ENCODE data around the gene RETN.
A peak's percentile ranks its signal among the peaks of the same experiment; 100 is the strongest.

Gene RETN

DNA sequence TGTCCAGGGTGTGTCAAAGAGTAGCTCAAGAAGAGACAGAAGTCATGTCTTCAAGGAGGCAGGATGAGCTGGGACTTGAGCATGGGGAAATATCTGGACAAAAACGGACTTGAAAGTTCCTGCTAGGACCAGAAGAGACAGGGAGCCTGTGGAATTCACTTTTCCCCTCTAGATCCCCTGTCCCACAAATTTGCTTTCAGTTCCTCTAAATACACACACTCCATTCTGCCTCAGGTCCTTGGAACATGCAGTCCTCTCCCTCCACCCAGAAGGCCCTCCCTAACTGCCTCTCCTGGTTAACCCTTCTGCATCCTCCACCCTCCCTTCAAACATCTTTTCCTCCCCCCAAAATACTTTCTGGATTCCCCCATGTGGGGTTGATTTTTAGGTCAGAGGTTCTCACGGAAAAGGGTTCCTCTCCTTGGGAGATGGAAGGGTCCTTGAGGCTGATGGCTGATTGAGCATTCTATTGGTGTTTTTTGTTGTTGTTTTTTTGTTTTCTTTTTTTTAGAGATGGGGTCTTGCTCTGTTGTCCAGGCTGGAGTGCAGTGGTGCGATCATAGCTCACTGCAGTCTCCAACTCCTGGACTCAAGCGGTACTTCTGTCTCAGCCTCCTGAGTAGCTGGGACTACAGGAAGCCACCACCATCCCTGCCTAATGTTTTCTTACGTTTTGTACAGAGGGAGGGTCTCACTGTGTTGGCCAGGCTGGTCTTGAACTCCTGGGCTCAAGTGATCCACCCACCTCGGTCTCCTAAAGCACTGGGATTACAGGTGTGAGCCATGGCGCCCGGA, 6.9 kb upstream of the RETN start:
- DNase-seq: no peak

DNA sequence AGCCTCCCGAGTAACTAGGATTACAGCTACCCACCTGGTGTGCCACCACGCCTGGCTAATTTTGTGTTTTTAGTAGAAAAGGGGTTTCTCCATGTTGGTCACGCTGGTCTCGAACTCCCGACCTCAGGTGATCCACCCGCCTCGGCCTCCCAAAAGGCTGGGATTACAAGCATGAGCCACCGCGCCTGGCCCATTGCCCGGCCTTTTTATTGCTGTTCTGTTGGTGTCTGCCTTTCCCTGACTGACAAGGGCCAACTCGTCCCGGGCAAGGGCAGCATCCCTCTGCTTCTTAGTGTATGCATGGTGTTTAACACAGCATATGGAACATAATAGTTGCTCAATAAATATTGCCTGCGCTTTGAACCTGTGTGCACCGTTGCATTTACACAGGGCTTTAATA, 6.2 kb upstream of the RETN start:
- DNase-seq: no peak

DNA sequence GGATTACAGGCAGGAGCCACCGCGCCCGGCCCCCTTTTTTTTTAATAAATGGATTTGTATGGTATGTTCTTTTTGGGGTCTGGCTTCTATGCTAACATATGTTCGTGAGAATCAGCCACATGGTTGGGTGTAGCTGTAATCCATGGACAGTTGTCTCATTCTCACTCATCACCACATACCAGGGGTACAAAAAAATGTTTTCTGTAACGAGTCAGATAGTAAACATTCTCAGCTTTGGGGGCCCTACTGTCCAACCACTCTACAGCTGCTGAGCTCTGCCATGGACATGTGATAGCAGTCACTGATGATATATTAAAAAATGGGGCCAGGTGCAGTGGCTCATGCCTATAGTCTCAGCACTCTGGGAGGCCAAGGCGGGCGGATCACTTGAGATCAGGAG, 5.1 kb upstream of the RETN start:
- DNase-seq: no peak

DNA sequence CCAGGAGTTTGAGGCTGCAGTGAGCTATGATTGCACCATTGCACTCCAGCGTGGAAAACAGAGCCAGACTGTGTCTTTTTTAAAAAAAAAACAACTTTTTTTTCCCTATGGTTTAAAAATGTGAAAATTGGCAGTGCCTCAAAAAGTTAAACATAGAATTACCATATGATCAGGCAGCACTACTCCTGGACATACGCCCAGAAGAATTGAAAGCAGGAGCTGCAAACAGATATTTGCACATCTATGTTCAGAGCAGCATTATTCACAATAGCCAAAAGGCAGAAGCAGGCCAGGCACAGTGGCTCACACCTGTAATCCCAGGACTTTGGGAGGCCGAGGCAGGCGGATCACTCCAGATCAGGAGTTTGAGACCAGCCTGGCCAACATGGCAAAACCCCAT, 3.8 kb upstream of the RETN start:
- DNase-seq: no peak

DNA sequence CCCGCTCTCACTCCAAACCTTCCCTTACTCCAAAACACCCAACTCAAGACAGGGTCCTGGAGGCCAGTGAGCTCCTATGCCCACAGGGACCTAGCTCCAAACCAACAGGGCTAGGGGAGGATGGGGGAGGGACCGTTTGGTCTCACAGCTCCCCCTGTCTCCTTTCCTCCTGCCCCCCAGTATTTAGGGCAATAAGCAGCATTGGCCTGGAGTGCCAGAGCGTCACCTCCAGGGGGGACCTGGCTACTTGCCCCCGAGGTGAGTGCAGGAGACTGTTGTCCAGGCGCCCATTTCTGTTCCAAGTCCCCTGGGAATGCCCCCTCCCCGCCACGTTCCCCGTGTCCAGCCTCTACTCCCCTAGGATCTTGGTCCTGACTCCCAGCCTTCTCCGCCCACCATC, 792 bp downstream of the RETN start:
- no peak for DNase-seq

DNA sequence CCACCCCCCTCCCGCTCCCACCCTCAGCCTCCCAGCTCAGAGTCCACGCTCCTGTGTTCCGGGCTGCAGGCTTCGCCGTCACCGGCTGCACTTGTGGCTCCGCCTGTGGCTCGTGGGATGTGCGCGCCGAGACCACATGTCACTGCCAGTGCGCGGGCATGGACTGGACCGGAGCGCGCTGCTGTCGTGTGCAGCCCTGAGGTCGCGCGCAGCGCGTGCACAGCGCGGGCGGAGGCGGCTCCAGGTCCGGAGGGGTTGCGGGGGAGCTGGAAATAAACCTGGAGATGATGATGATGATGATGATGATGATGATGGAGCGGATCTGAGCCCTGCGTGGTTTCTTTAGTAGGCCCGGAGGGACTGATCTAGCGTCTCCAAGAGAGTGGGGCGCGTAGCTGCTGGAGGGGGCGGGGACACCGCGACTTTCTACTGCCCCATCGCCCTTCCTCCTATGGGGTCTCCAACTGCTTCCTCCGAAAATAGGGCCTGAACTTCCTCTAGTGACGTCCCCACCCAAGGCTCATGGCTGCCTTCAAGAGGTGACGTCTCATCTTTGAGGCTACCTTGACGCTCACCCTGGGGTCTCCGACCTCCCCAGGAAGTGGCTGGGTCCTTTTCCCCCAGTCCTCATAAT, 1.4 kb downstream of the RETN start:
- DNase-seq: no peak

DNA sequence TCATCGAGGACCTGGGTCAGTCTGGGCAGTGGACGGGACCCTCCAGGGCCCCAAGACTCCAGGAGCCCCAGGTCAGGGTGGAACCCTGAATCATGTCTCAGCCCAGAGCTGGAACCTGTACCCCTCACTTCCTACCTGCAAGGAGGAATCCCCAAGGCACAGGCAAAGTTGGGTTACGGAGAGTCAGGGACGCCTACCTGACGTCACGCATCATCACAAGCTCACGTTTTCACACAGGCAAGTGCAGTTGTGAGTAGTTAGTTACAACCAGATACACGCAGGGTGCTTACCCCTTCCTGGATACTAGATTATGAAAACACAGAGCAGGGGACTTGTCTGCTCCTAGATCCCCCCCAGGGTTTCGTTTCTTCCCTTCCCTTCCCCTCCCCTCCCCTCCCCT, 1.9 kb downstream of the RETN start:
- no peak for DNase-seq

DNA sequence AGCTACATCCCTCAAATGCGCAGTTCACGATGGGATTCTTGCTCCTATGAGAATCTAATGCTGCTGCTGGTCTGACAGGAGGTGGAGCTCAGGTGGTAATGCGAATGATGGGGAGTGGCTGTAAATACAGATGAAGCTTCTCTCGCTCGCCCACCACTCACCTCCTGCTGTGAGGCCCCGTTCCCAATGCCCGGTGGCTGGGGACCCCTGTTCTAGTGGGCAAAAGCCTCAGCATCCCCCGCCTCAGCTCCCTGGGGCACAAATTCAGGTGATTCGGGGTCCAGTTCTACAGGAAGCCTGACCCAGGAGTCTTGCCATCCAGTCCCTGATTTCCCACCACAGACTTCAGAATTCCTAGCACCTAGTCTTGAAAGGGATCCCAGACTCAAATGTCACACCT, 3.7 kb downstream of the RETN start:
- DNase-seq: no peak

DNA sequence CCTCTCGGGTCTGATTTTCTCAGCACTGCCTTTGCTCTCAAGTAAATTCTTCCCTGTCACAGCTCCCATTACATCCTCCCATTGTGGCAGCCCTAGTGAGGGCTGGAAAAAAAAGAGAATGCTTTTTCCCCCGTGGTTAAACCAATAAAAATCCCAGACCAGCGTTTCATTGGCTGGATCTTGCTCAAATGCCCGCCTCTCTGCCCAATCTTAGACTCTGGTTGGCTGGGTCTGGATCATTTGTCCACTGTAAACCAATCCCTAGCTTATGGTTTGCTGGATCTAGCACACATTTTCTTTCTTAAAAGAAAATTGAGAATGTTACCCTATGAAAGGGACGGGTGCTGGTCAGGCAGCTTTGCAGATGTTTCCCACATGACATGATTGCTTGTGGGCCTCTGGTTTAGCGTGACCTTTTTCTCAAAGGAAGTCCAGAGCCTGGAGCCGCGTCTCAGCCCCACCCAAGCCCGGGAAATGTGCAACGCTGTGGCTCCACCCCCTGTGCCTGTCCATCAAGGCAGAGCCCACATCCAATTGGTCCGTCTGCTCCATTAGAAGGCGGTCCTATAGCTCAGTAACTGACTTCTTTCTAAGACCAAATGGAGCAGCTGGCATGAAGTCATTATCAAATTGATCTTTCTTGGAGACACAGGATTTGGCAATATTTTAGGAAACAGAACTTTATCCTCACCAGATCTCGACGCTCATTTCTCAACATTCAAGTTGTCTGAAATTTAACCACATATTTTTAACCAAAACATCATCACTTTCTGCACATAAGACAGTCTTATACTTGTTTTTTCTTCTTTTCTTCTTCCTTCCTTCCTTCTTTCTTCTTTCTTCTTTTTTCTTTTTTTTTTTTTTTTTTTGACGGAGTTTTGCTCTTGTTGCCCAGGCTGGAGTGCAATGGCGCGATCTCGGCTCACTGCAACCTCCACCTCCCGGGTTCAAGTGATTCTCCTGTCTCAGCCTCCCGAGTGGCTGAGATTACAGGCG, 5.5 kb downstream of the RETN start:
- DNase-seq: peak; percentile 83

DNA sequence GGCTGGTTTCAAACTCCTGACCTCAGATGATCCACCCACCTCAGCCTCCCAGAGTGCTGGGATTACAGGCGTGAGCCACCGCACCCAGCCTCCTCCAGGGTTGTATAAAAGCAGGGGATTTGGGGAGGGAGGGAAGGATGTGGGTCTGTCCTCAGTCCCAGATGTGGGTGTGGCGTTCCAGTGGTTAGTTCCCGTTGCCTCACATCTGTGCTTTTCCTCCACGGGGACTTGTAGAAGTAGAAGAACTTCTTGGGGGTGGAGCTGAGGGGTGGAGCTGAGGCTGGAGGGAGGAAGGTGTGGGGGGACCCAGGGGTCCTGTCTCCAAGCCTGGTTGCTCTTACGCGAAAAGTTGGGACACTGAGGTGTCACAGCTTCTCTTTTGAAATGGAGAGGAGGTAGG, 7.5 kb downstream of the RETN start:
- no peak for DNase-seq

DNA sequence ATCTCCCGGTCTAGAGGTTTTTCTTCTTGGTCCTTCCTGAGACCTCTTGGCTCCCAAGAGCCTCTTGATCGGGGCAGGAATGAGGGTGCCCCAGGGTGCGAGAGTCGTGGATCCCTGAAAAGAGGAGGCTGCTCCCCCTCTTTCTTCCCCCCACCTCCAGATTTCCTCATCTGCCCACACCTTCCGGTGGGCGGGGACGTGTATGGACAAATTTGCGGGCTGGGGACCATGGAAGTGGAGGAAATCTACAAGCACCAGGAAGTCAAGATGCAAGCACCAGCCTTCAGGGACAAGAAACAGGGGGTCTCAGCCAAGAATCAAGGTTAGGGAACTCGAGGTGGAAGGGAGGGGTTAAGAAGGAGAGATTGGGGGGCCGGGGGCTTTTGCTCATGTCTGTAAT, 8.0 kb downstream of the RETN start, which contains the start of gene MCEMP1:
Gene MCEMP1, plus strand, starts transcription at position 237 of the 400 bp plus-strand sequence. Its CDS starts 31 bp downstream, at position 268.
- DNase-seq: no peak

DNA sequence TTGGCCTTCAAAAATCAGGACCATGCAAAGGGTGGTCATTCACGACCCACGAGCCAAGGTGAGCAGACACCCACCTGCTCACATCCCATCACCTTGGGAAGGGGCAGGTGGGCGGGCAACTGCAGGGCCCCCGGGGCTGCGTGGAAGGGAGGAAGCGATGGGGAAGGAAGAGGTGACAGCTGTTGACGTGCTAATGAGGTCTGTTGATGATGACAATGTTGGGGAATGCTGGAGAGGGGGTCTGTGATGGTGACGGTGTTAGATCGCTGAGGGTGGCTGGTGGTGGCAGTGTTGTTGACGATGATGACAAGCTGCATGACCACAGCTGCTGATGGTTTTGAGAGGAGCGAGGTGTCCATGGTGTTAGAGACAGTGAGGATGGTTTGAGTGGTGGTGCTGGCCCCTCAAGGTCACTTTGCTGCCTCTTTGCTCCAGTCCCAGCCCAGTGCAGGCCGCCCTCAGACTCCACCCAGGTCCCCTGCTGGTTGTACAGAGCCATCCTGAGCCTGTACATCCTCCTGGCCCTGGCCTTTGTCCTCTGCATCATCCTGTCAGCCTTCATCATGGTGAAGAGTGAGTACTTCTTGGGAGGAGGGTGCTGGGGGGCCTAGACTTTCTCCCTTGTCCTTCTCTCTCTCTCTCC, 8.9 kb downstream of the RETN start:
- no peak for DNase-seq

DNA sequence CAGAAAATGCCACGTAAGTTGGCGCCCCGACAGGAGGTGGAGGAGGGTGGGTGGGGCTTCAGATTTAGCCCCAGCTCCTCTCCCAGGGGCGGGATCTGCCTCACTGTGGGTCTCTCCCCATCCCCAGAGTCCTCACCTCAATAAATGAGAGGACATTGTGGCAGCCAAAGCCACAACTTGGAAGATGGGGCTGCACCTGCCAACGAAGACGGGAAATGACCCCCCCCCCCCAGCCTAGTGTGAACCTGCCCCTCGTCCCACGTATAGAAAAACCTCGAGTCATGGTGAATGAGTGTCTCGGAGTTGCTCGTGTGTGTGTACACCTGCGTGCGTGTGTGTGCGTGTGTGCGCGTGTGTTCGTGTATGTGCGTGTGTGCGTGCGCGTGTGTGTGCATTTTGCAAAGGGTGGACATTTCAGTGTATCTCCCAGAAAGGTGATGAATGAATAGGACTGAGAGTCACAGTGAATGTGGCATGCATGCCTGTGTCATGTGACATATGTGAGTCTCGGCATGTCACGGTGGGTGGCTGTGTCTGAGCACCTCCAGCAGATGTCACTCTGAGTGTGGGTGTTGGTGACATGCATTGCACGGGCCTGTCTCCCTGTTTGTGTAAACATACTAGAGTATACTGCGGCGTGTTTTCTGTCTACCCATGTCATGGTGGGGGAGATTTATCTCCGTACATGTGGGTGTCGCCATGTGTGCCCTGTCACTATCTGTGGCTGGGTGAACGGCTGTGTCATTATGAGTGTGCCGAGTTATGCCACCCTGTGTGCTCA, 10.3 kb downstream of the RETN start:
- peak; percentile 89 for DNase-seq

DNA sequence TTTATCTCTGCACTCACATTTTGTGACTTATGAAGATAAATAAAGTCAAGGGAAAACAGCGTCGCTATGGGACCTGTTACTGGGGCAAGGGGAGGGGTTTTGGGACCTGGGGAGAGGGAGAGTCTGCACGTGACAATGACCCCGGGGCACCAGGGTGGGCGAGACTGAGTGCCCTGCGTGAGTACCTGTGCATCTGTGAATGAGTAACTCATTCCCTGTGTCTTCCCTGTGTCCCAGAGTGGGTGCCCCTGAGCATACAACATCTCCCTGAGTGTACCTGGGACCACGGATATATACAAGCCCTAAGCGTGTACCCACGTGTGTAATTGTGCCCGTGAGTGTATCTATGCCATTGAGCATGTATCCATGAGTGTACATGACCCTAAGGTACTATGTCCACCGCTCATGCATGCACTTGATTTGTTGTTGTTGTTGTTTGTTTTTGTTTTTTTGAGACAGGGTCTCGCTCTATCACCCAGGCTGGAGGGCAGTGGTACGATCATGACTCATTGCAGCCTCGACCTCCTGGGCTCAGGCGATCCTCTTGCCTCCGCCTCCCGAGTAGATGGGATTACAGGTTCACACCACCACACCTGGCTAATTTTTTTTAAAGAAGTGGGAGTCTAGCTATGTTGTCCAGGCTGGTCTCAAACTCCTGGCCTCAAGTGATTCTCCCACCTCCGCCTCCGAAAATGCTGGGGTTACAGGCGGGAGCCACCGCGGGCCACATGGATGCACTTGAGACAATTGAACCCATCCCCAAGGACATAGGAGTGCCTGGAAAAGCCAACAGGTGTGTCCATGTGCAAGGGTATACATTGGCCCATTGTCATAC, 11.1 kb downstream of the RETN start:
- no peak for DNase-seq

DNA sequence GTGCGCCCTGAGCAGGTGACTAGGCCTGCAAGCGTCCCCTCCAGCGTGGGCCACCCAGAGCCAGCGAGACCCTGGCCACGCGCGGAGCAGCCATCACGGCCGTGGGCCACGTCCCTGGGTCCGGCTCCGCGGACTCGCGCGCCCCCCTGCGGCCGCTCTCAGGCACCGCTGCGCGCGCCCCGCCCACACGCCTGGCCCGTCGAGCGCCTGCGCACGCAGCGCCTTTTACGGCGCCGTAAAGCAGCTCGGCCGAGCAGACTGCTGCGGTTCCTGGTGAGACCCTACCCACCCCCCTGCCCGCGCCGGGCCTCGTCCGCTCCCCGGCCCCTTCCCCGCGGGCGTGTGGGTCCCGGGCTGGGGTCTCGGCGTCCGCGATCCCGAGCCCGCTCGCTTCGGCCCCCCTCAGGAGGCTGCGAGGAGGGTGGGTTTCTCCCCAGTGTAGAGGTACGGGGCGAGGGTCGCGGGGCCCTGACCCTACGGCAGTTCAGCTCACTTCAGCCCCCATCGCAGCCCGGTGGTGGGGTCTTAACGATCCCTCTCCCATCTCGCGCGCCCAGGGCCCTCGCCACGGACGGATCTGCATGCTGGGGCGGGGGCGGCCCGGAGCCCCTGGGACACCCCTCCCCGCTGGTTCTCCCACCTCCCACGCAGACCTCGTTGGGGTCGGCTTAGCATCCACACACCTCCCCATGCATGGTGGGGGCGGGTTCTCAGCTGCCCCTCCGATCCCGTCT, 11.9 kb downstream of the RETN start, which contains the start of gene TRAPPC5:
Gene TRAPPC5, plus strand, starts transcription at position 228 of the 734 bp plus-strand sequence. CDS start 1,421 bp downstream, outside the sequence.
- DNase-seq: peak; percentile 81

DNA sequence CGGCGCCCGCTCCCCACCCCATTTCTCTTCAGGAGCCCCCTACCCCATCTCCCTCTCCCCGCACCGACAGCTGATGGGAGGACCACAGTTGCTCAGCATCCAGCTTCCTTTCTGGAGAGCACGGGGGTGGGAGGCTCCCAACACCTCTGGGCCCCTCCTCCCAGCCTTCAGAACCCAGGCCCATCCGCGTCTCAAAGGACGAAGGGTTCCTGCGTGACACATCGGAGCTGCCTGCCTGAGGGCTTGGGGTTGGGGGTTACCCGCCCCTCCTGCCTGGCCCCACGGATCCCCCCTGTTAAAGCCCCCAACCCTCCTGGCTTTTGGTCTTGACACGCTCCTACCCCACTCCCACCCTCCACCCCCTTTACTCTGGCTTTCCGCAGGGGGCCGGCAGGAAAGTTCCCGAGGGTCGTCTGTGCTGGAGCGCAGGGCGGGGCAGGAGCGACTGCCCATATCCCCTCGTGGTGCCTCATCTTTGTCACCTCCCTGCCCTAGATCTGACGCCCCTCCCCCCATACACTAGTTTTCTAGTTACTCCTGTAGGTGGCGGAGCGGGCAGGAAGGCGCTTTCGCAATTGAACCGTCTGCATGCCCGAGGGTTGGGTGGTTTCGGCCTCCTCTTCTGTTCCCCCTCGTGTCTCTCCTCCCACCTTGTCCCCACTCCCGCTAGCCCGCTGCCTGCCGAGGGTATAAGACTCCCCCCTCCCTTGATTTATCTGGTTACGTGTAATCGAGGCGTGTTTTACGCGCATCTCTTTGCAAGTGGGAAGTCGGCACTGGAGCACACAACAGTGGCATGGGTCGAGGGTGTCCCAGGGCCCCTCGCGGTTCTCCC, 12.7 kb downstream of the RETN start:
- DNase-seq: peak; percentile 89

DNA sequence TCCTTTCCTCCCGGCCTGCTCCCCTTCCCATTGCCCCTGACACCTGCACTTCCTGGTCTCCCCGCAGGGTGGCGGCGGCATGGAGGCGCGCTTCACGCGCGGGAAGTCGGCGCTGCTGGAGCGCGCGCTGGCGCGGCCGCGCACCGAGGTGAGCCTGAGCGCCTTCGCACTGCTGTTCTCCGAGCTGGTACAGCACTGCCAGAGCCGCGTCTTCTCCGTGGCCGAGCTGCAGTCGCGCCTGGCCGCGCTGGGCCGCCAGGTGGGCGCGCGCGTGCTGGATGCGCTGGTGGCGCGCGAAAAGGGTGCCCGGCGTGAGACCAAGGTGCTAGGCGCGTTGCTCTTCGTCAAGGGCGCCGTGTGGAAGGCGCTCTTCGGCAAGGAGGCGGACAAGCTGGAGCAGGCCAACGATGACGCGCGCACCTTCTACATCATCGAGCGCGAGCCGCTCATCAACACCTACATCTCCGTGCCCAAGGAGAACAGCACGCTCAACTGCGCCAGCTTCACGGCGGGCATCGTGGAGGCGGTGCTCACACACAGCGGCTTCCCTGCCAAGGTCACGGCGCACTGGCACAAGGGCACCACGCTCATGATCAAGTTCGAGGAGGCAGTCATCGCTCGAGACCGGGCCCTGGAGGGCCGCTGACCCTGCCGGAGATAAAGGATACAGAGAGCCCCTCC, 13.5 kb downstream of the RETN start:
- DNase-seq: peak; percentile 5
